Transverse colon (tissue), 4 donors: ENCODE data around the gene MATN1. TPM values are rescaled to one million over a fixed set of nuclear protein-coding genes. Genes with fewer than 3 reads are reported as not detected.

Source experiments
- DNase-seq: peaks from one replicate; pipeline ENCODE4 v3.0.0-alpha.2; 2019
- H3K27ac ChIP-seq, 4 donors: fragments of 200-600 bp; sonication (generic); 2 replicates each; pipeline ENCODE4 v1.5.1; 2016 to 2018; ENCODE audit warnings: inconsistent platforms in 4 of 4
- H3K27me3 ChIP-seq: fragments of 200-600 bp; sonication (generic); 2 replicates; pipeline ENCODE4 v1.5.1; 2017; ENCODE audit warnings: inconsistent platforms
- H3K36me3 ChIP-seq, 4 donors: fragments of 200-600 bp; sonication (generic); 2 replicates each; pipeline ENCODE4 v1.5.1; 2017 to 2019; ENCODE audit warnings: inconsistent platforms in 4 of 4
- H3K4me1 ChIP-seq, 4 donors: fragments of 200-600 bp; sonication (generic); 2 replicates each; pipeline ENCODE4 v1.5.1; 2017 to 2020; ENCODE audit warnings: inconsistent platforms in 4 of 4
- H3K4me3 ChIP-seq, 4 donors: fragments of 200-600 bp; sonication (generic); 1 replicate in 1 of 4; 2 replicates in 3 of 4; pipeline versions ENCODE4 v1.5.1 to v1.6.1; 2017 to 2019; ENCODE audit warnings: inconsistent platforms in 4 of 4
- H3K9me3 ChIP-seq, 2 donors: fragments of 200-600 bp; sonication (generic); 2 replicates each; pipeline ENCODE4 v1.5.1; 2017 to 2019; ENCODE audit warnings: inconsistent platforms in 2 of 2
- EP300 ChIP-seq: sonication (generic); formaldehyde crosslinking; IDR thresholded peaks from one replicate; pipeline ENCODE4 v1.6.1; 2017; ENCODE audit warnings: antibody characterized with exemption, low read depth
- POLR2A ChIP-seq: fragments of 450-650 bp; IDR thresholded peaks from one replicate; pipeline ENCODE4 v1.6.1; 2016; ENCODE audit warnings: antibody characterized with exemption, mild to moderate bottlenecking, moderate library complexity
- POLR2AphosphoS5 ChIP-seq, 3 donors: sonication (generic); formaldehyde crosslinking; IDR thresholded peaks; one replicate each; pipeline ENCODE4 v1.6.1; 2016; ENCODE audit warnings: antibody characterized with exemption in 3 of 3
- WGBS, 2 donors: methylation state at CpG; one replicate each; pipeline ENCODE4 v1.1.5; 2018; ENCODE audit warnings: low coverage in 1 of 2; 5-methylcytosine and 5-hydroxymethylcytosine counted together
- in situ Hi-C, 4 donors: fragments of 200-750 bp; cut with MboI; loops; one replicate each; pipeline versions ENCODE4 v1.15.0 to v1.15.1; 2017; ENCODE audit warnings: low sequenced_read_pairs in 3 of 4, low pct_ligation_motif_present in 1 of 4, low pct_unique_long_range_greater_than_20kb in 1 of 4
- intact Hi-C: fragments of 100-400 bp; cut with DNase I; formaldehyde crosslinking; loops from one replicate; pipeline ENCODE4 v1.15.1; 2023; ENCODE audit warnings: low total_unique reads
- total RNA-seq, 4 donors: library from RNA; depleted of rRNA; stranded (reverse); fragments of >200 nt; gene quantifications; one replicate each; pipeline ENCODE4 v1.1.0, GENCODE V29; 2016
- TF ChIP-seq, protein P1 (sequence below), 5 experiments: fragments of 200-600 bp in 3 of 5; fragments of 450-650 bp in 2 of 5; sonication (generic) in 3 of 5; IDR thresholded peaks; 1 replicate in 2 of 5; 2 replicates in 3 of 5; pipeline ENCODE4 v1.5.1; 2016 to 2017; ENCODE audit warnings: antibody characterized with exemption in 5 of 5, inconsistent platforms in 3 of 5, mild to moderate bottlenecking in 2 of 5, moderate library complexity in 1 of 5

MATN1 gene
- total RNA-seq, 4 donors from 2014 or later = not detected

DNA sequence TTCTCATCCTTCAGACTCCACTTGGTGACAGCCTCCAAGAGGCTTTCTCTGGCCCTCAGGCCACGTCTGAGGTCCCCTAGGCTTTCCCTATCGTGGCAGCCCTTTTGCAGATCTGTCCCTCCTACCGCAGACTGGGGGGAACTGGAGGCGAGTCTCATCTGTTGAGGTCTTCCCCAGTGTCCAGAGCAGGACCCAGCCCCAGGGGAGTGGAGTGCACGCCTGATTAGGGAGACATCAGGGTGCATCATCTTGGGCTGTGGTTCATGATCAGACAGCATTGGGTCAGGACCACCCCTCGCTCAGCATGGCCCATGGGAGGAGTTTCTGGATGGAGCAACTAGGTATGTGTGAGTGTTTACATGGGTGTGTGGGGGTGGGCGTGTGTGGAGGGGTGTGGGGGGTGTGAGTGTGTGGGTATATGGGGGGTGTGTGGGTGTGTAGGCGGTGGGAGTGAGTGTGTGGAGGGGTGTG is 8.5 kb upstream of the MATN1 start:
- Histone ChIP-seq H3K27ac (no peak overlapping the region), H3K9me3 (no peaks in the 10 kb centered on the region), H3K4me3 (no peak overlapping the region), H3K4me1 (no peaks in the 10 kb centered on the region), H3K27me3 (no peaks in the 10 kb centered on the region), H3K36me3 (no peaks in the 10 kb centered on the region)
- DNase-seq = no peak
- TF ChIP-seq EP300 (no peak), POLR2AphosphoS5 (IDR thresholded peaks at IDR 0.05) (no peak), POLR2A (no peak)
- TF ChIP-seq, protein P1, sequence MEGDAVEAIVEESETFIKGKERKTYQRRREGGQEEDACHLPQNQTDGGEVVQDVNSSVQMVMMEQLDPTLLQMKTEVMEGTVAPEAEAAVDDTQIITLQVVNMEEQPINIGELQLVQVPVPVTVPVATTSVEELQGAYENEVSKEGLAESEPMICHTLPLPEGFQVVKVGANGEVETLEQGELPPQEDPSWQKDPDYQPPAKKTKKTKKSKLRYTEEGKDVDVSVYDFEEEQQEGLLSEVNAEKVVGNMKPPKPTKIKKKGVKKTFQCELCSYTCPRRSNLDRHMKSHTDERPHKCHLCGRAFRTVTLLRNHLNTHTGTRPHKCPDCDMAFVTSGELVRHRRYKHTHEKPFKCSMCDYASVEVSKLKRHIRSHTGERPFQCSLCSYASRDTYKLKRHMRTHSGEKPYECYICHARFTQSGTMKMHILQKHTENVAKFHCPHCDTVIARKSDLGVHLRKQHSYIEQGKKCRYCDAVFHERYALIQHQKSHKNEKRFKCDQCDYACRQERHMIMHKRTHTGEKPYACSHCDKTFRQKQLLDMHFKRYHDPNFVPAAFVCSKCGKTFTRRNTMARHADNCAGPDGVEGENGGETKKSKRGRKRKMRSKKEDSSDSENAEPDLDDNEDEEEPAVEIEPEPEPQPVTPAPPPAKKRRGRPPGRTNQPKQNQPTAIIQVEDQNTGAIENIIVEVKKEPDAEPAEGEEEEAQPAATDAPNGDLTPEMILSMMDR (IDR thresholded peaks at IDR 0.05) = no peak
- in situ Hi-C loops = no loop called here
- intact Hi-C loops = no loop called here
- 79% methylated on average over 8 of the region's 8 CpGs; no CpG with 5 or more reads in 1 of the 2 donors for WGBS, 2 donors

DNA sequence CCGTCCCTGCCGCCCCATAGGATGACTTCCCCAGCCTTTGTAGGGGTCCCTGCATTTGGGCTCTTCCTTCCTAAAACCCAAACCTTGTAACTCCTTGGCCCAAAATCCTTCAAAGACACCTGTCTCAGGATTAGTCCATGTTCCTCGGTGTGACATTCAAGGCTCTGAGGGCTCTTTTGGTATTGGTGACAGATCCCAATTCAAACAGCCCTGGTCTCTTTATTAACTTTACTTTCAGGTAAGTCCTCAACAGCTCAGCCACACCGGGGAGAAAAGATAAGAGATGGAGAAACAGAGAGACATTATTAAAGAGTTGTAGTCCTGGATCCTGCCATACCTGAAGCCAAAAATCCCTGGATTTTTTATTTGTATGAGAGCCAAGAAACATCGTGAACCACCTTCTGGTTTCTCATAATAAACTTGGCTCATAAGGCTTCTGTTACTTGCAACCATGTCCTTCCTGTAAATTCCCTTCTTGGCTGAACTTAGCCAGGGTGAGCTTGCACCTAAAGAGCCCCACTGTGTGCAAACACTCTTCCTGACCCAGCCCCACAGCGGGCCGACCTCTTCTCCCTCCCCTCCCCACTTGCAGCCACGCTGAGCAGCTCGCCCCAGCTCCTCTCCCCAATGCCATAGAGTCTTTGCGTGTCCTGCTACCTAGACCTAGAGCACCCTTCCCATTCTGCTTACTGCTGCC is 7.9 kb upstream of the MATN1 start:
- no peak for DNase-seq
- TF ChIP-seq POLR2AphosphoS5 (IDR thresholded peaks at IDR 0.05) (no peak), POLR2A (no peak), EP300 (no peak)
- TF ChIP-seq, protein P1 (IDR thresholded peaks at IDR 0.05) = no peak
- H3K27me3 ChIP-seq = no peaks in the 10 kb centered on the region
- intact Hi-C loops = no loop called here
- 62 to 79% methylated on average over 5 to 10 of the region's 10 CpGs for WGBS, 2 donors
- H3K4me1 ChIP-seq = no peaks in the 10 kb centered on the region
- no peaks in the 10 kb centered on the region for H3K36me3 ChIP-seq
- H3K4me3 ChIP-seq = no peak overlapping the region
- in situ Hi-C loops = no loop called here
- no peak overlapping the region for H3K27ac ChIP-seq
- H3K9me3 ChIP-seq = no peaks in the 10 kb centered on the region

DNA sequence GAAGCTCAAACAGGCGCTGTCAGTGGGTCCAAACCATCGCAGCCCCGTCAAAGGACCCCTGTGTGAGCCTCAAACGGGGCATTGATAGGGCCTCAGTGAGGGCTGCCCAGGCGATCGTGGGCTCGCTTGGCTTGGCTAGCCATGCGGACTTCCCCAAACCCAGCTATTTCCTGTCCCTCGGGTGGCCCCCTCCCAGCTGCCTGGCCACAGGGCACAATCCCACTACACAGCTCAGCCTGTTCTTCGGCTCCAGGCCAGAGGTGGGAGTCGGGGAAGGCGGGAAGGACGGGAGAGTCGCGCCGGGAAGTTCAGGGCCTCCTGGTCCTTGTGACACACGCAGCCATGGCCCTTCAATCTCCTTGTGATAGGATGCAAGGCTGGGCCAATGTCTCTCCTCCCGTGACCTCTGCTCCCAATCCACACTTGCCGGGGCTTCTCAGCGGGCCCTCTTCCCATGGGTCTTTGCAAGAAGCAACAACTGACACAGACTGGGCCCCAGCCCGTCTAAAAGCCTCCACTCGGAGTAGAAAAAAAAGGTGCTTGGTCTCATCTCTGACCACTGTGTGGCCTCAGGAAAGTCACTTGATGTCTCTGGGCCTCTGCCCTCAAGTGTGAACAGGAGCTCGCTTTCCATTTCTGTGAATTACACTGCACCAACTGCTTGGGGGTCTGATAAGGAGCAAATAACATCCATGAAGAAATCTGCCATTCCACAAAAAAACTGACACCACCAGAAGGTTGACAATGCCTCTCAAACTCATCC is 7.1 kb upstream of the MATN1 start:
- in situ Hi-C loops = no loop called here

DNA sequence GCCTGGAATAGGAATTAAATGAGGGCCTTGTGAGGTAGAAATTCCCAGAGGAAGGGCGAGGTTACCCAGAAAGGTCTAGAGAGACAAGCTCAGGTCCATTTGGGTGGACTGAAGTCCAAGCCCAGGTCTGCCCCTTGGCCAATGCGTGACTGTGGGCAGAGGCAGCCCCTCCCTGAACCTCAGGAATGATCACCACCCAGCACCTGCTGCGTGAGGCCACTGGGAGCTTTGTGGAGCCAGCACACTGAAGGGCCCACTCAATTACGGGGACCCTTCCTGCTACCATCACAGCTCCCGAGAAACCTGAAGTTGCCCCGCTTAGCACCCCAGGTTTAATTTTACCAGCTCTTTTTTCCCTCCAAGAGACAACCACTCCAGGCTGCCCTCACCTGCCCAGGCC is 6.5 kb upstream of the MATN1 start:
- Histone ChIP-seq H3K27me3 (no peaks in the 10 kb centered on the region), H3K27ac (no peak overlapping the region), H3K36me3 (no peaks in the 10 kb centered on the region), H3K4me3 (no peak overlapping the region), H3K9me3 (no peaks in the 10 kb centered on the region), H3K4me1 (no peaks in the 10 kb centered on the region)
- intact Hi-C loops = no loop called here
- WGBS, 2 donors = 76% methylated on average over 6 of the region's 6 CpGs; no CpG with 5 or more reads in 1 of the 2 donors
- no peak for DNase-seq
- in situ Hi-C loops = loop anchor here in 3 of 4 donors (5.0 to 10.0 kb wide), 3 partner anchors 42 to 195 kb away; no protein-coding TSS in a partner anchor
- TF ChIP-seq POLR2A (no peak), EP300 (no peak), POLR2AphosphoS5 (IDR thresholded peaks at IDR 0.05) (no peak)
- TF ChIP-seq, protein P1 (IDR thresholded peaks at IDR 0.05) = no peak

More for the DNA sequence above, 7.1 kb upstream of the MATN1 start:
- Histone ChIP-seq H3K27ac (no peak overlapping the region), H3K36me3 (no peaks in the 10 kb centered on the region), H3K27me3 (no peaks in the 10 kb centered on the region), H3K4me1 (no peaks in the 10 kb centered on the region), H3K4me3 (no peak overlapping the region), H3K9me3 (no peaks in the 10 kb centered on the region)
- WGBS, 2 donors = 78% methylated on average over 22 of the region's 23 CpGs; no CpG with 5 or more reads in 1 of the 2 donors
- intact Hi-C loops = no loop called here
- DNase-seq = no peak
- TF ChIP-seq, protein P1 (IDR thresholded peaks at IDR 0.05) = no peak
- TF ChIP-seq POLR2AphosphoS5 (IDR thresholded peaks at IDR 0.05) = no peak
- no peak for TF ChIP-seq EP300
- TF ChIP-seq POLR2A = no peak
